Upper lobe of left lung (tissue), 6 donors: ENCODE data around the gene CPSF2. TPM values are rescaled to one million over a fixed set of nuclear protein-coding genes. Genes with fewer than 3 reads are reported as not detected.
"Not testable (repeated sequence)": the region's sequence is repeated elsewhere in the genome, so short reads cannot be mapped to it uniquely, and the experiment has no call there.

ENCODE experiments used
- ATAC-seq, 2 donors: fragments of 200-7000 bp; cut with Tn5 transposase; one replicate each; pipeline ENCODE4 v1.9.1; 2022; ENCODE audit warnings: mild to moderate bottlenecking in 2 of 2, moderate library complexity in 2 of 2; ENCODE audit not compliant: low FRiP score in 2 of 2
- DNase-seq, 2 donors: peaks; one replicate each; pipeline ENCODE4 v3.0.0-alpha.2; 2019 to 2020
- H3K27ac ChIP-seq, 4 donors: fragments of 200-600 bp; sonication (generic); one replicate each; pipeline ENCODE4 v1.5.1; 2016 to 2019
- H3K27me3 ChIP-seq, 4 donors: fragments of 200-600 bp; sonication (generic); one replicate each; pipeline ENCODE4 v1.5.1; 2017 to 2019
- H3K36me3 ChIP-seq, 4 donors: fragments of 200-600 bp; sonication (generic); one replicate each; pipeline ENCODE4 v1.5.1; 2016 to 2019
- H3K4me1 ChIP-seq, 4 donors: fragments of 200-600 bp; sonication (generic); one replicate each; pipeline ENCODE4 v1.5.1; 2018 to 2019
- H3K4me3 ChIP-seq, 4 donors: fragments of 200-600 bp; sonication (generic); one replicate each; pipeline ENCODE4 v1.5.1; 2017 to 2019; ENCODE audit warnings: mild to moderate bottlenecking in 2 of 4, moderate library complexity in 1 of 4
- H3K9me3 ChIP-seq, 4 donors: fragments of 200-600 bp; sonication (generic); one replicate each; pipeline ENCODE4 v1.5.1; 2018 to 2019
- EP300 ChIP-seq, 4 donors: sonication (generic); formaldehyde crosslinking; IDR thresholded peaks; one replicate each; pipeline ENCODE4 v1.5.1; 2017; ENCODE audit warnings: antibody characterized with exemption in 4 of 4, control low read depth in 2 of 4
- POLR2A ChIP-seq, 4 donors: fragments of 450-650 bp; IDR thresholded peaks; one replicate each; pipeline ENCODE4 v1.5.1; 2016 to 2017; ENCODE audit warnings: antibody characterized with exemption in 4 of 4, mild to moderate bottlenecking in 2 of 4
- POLR2AphosphoS5 ChIP-seq, 2 donors: sonication (generic); formaldehyde crosslinking; IDR thresholded peaks; one replicate each; pipeline ENCODE4 v1.5.1; 2017; ENCODE audit warnings: antibody characterized with exemption in 2 of 2
- WGBS, 2 donors: methylation state at CpG; one replicate each; pipeline ENCODE4 v1.1.5; 2017 to 2018; 5-methylcytosine and 5-hydroxymethylcytosine counted together
- total RNA-seq, 6 donors: library from RNA; depleted of rRNA in 4 of 6; stranded (reverse); fragments of >200 nt in 4 of 6; gene quantifications; one replicate each; pipeline versions ENCODE4 v1.1.0 to v1.2.1, GENCODE V29; 2016 to 2021
- TF ChIP-seq, protein P1 (sequence below), 6 experiments: fragments of 450-650 bp in 4 of 6; fragments of 200-600 bp in 2 of 6; sonication (generic) in 2 of 6; IDR thresholded peaks; one replicate each; pipeline ENCODE4 v1.5.1; 2016 to 2019; ENCODE audit warnings: antibody characterized with exemption in 6 of 6
- donor health status: DM: no; HTN: no; CAD: no; lungs with moderate emphysema.
- donor health status: DM: no; HTN: yes; CAD: no; lungs with severe emphysema.

The CPSF2 gene
- total RNA-seq, 6 donors from 2014 or later: 15.7 to 47.4 (median 33.3) TPM

DNA sequence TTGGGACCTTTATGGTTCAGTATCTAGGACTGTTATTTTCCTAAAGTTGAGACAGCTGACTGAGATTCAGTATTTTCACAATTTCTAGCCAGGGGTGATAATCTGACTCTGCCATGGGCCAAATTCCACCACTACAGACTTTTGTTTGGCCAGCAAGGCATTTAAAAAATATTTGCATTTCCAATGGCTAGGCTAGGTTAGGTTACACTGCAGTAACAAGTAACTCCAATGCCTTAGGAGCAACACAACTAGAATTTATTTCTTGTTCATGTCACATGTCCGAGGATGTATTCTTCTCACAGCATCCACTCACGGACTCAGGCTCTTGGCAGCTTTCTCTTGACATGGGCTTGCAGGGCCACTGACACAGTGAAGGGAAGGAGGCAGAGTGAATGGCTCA lies 83.0 kb downstream of the CPSF2 start:
- Histone ChIP-seq H3K4me1 (no peaks in the 10 kb centered on the region), H3K27ac (no peak overlapping the region), H3K36me3 (no peaks in the 10 kb centered on the region), H3K4me3 (no peak overlapping the region), H3K27me3 (no peaks in the 10 kb centered on the region), H3K9me3 (no peaks in the 10 kb centered on the region)
- 92% methylated on average over 2 of the region's 2 CpGs for WGBS, 2 donors
- no peak for TF ChIP-seq POLR2AphosphoS5 (IDR thresholded peaks at IDR 0.05)
- TF ChIP-seq, protein P1, sequence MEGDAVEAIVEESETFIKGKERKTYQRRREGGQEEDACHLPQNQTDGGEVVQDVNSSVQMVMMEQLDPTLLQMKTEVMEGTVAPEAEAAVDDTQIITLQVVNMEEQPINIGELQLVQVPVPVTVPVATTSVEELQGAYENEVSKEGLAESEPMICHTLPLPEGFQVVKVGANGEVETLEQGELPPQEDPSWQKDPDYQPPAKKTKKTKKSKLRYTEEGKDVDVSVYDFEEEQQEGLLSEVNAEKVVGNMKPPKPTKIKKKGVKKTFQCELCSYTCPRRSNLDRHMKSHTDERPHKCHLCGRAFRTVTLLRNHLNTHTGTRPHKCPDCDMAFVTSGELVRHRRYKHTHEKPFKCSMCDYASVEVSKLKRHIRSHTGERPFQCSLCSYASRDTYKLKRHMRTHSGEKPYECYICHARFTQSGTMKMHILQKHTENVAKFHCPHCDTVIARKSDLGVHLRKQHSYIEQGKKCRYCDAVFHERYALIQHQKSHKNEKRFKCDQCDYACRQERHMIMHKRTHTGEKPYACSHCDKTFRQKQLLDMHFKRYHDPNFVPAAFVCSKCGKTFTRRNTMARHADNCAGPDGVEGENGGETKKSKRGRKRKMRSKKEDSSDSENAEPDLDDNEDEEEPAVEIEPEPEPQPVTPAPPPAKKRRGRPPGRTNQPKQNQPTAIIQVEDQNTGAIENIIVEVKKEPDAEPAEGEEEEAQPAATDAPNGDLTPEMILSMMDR (IDR thresholded peaks at IDR 0.05): no peak
- TF ChIP-seq POLR2A (IDR thresholded peaks at IDR 0.05): no peak
- TF ChIP-seq EP300 (IDR thresholded peaks at IDR 0.05): no peak
- ATAC-seq: no peak
- DNase-seq: no peak

GRCh38 chr14:92207012-92207927 lies 85.5 kb downstream of the CPSF2 start:
- WGBS, 2 donors: 71 to 73% methylated on average over 15 to 17 of the region's 17 CpGs
- Histone ChIP-seq H3K36me3 (no peaks in the 10 kb centered on the region), H3K4me3 (no peak overlapping the region), H3K4me1 (no peaks in the 10 kb centered on the region), H3K9me3 (no peaks in the 10 kb centered on the region), H3K27me3 (no peaks in the 10 kb centered on the region), H3K27ac (no peak overlapping the region)
- ATAC-seq (no peak), DNase-seq (no peak)
- TF ChIP-seq EP300 (IDR thresholded peaks at IDR 0.05) (no peak), POLR2A (IDR thresholded peaks at IDR 0.05) (no peak), POLR2AphosphoS5 (IDR thresholded peaks at IDR 0.05) (no peak)
- TF ChIP-seq, protein P1 (IDR thresholded peaks at IDR 0.05): no peak

DNA sequence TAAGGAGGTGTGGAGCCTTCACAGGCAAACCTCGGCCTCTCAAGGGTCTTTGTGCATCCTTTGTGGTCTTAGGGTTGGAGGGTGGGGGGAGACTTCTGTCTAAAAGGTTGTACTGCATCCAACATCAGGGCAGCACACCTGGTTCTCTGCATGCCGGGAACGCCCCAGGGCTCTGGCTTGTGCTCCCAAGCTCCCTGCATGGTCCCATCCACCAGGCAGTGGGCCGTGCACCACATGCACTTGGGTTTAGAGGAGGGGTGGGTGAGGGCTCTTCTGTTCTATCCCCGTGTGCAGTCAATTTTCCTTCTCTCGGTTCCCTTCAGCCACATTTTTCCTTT lies 86.1 kb downstream of the CPSF2 start:
- TF ChIP-seq POLR2A (IDR thresholded peaks at IDR 0.05) (no peak), EP300 (IDR thresholded peaks at IDR 0.05) (no peak), POLR2AphosphoS5 (IDR thresholded peaks at IDR 0.05) (no peak)
- TF ChIP-seq, protein P1 (IDR thresholded peaks at IDR 0.05): no peak
- ATAC-seq: no peak
- Histone ChIP-seq H3K9me3 (no peaks in the 10 kb centered on the region), H3K4me3 (no peak overlapping the region), H3K36me3 (no peaks in the 10 kb centered on the region), H3K4me1 (no peaks in the 10 kb centered on the region), H3K27me3 (no peaks in the 10 kb centered on the region), H3K27ac (no peak overlapping the region)
- 78 to 86% methylated on average over 3 to 5 of the region's 6 CpGs for WGBS, 2 donors
- DNase-seq: no peak

DNA sequence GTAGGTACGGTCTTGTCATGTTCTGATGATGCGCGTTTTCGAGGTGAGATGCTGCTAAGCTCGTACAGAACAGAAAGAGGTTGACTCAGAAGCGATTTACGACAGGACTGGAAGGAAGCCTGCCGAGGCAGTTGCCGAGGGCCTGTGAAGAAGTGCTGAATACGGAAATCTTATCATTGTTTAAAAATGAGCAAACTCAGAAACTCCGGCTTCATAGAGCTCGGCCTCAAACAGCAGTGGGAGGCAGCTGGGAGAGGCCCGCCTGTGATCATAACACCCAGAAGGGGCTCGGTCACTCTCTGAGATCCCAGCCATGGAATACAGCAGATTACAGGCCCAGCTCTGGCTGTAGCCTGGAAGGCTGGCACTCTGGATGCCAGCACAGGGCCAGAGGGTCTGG lies 87.4 kb downstream of the CPSF2 start:
- Histone ChIP-seq H3K9me3 (no peaks in the 10 kb centered on the region), H3K4me3 (no peak overlapping the region), H3K4me1 (no peaks in the 10 kb centered on the region), H3K27me3 (no peaks in the 10 kb centered on the region), H3K27ac (no peak overlapping the region), H3K36me3 (no peaks in the 10 kb centered on the region)
- ATAC-seq (no peak), DNase-seq (no peak)
- WGBS, 2 donors: 81 to 88% methylated on average over 10 to 14 of the region's 14 CpGs
- TF ChIP-seq POLR2AphosphoS5 (IDR thresholded peaks at IDR 0.05): no peak
- TF ChIP-seq EP300 (IDR thresholded peaks at IDR 0.05): no peak
- TF ChIP-seq, protein P1 (IDR thresholded peaks at IDR 0.05): no peak
- TF ChIP-seq POLR2A (IDR thresholded peaks at IDR 0.05): no peak

GRCh38 chr14:92213125-92213524 lies 91.4 kb downstream of the CPSF2 start:
- not testable (repeated sequence) for DNase-seq, H3K27ac ChIP-seq, ATAC-seq, H3K4me3 ChIP-seq, H3K27me3 ChIP-seq, H3K36me3 ChIP-seq, H3K9me3 ChIP-seq, H3K4me1 ChIP-seq
- WGBS, 2 donors: 89 to 90% methylated on average over 3 of the region's 3 CpGs
